H9 (cell line): ENCODE data around the gene ZNF200. TPM values are rescaled to one million over a fixed set of nuclear protein-coding genes. Genes with fewer than 3 reads are reported as not detected.

Experiments used
- DNase-seq: peaks from one replicate; pipeline ENCODE4 v3.0.0-alpha.2; 2017
- H2AFZ ChIP-seq: one replicate; pipeline ENCODE4 v1.6.1; 2013; ENCODE audit warnings: mild to moderate bottlenecking, low read length, control low read depth, moderate library complexity
- H2AK5ac ChIP-seq: 2 replicates; pipeline ENCODE4 v1.6.1; 2013; ENCODE audit warnings: low read length, control low read depth, mixed read lengths; ENCODE audit not compliant: insufficient read length
- H2BK120ac ChIP-seq: one replicate; pipeline ENCODE4 v1.6.1; 2013; ENCODE audit warnings: low read depth, mild to moderate bottlenecking, low read length, control low read depth, inconsistent platforms; ENCODE audit not compliant: poor library complexity, severe bottlenecking
- H2BK12ac ChIP-seq: 2 replicates; pipeline ENCODE4 v1.6.1; 2013; ENCODE audit warnings: low read length, control low read depth, mixed read lengths, low read depth; ENCODE audit not compliant: insufficient read length
- H2BK15ac ChIP-seq: 2 replicates; pipeline ENCODE4 v1.6.1; 2013; ENCODE audit warnings: low read depth, low read length, control low read depth
- H2BK20ac ChIP-seq: one replicate; pipeline ENCODE4 v1.6.1; 2013; ENCODE audit warnings: low read depth, mild to moderate bottlenecking, low read length, control low read depth, inconsistent platforms; ENCODE audit not compliant: poor library complexity, severe bottlenecking
- H2BK5ac ChIP-seq: 2 replicates; pipeline ENCODE4 v1.6.1; 2013; ENCODE audit warnings: low read length, control low read depth, mixed read lengths; ENCODE audit not compliant: insufficient read length
- H3K14ac ChIP-seq: 2 replicates; pipeline ENCODE4 v1.6.1; 2013; ENCODE audit warnings: low read length, control low read depth; ENCODE audit not compliant: insufficient read depth
- H3K18ac ChIP-seq: 2 replicates; pipeline ENCODE4 v1.6.1; 2013; ENCODE audit warnings: low read depth, mild to moderate bottlenecking, mixed read lengths, low read length, control low read depth; ENCODE audit not compliant: insufficient read length
- H3K23ac ChIP-seq: 2 replicates; pipeline ENCODE4 v1.6.1; 2013; ENCODE audit warnings: low read length, control low read depth, mixed read lengths, low read depth; ENCODE audit not compliant: insufficient read length
- H3K23me2 ChIP-seq: 2 replicates; pipeline ENCODE4 v1.6.1; 2013; ENCODE audit warnings: low read depth, mild to moderate bottlenecking, mixed read lengths, low read length, control low read depth; ENCODE audit not compliant: insufficient read length, poor library complexity, severe bottlenecking
- H3K27ac ChIP-seq: 2 replicates; pipeline ENCODE4 v1.5.1; 2013; ENCODE audit warnings: low read length, control low read depth, mixed read lengths, low read depth; ENCODE audit not compliant: insufficient read length
- H3K27me3 ChIP-seq: 2 replicates; pipeline ENCODE4 v1.6.1; 2013; ENCODE audit warnings: low read length, control low read depth, inconsistent platforms; ENCODE audit not compliant: insufficient read depth
- H3K4ac ChIP-seq: 2 replicates; pipeline ENCODE4 v1.6.1; 2013; ENCODE audit warnings: low read depth, mild to moderate bottlenecking, control low read depth, inconsistent platforms, low read length, moderate library complexity
- H3K4me1 ChIP-seq: 2 replicates; pipeline ENCODE4 v1.6.1; 2013; ENCODE audit warnings: low read length, control low read depth, inconsistent platforms; ENCODE audit not compliant: insufficient read depth
- H3K4me2 ChIP-seq: 2 replicates; pipeline ENCODE4 v1.6.1; 2013; ENCODE audit warnings: low read length, control low read depth, mixed read lengths; ENCODE audit not compliant: insufficient read length, insufficient read depth
- H3K56ac ChIP-seq: 2 replicates; pipeline ENCODE4 v1.6.1; 2013; ENCODE audit warnings: low read depth, mild to moderate bottlenecking, mixed read lengths, low read length, control low read depth; ENCODE audit not compliant: insufficient read length
- H3K79me1 ChIP-seq: 2 replicates; pipeline ENCODE4 v1.6.1; 2013; ENCODE audit warnings: low read depth, mild to moderate bottlenecking, moderate library complexity, low read length, control low read depth, inconsistent platforms; ENCODE audit not compliant: insufficient read depth, poor library complexity, severe bottlenecking
- H3K79me2 ChIP-seq: 2 replicates; pipeline ENCODE4 v1.6.1; 2013; ENCODE audit warnings: low read length, control low read depth, inconsistent platforms; ENCODE audit not compliant: insufficient read depth
- H3K9ac ChIP-seq: 2 replicates; pipeline ENCODE4 v1.6.1; 2013; ENCODE audit warnings: low read length, control low read depth, mixed read lengths; ENCODE audit not compliant: insufficient read length; ENCODE audit errors: extremely low read depth
- H3K9me3 ChIP-seq: one replicate; pipeline ENCODE4 v1.6.1; 2013; ENCODE audit warnings: low read depth, low read length, inconsistent platforms; ENCODE audit not compliant: control insufficient read depth
- H3T11ph ChIP-seq: one replicate; pipeline ENCODE4 v1.6.1; 2013; ENCODE audit warnings: mild to moderate bottlenecking, low read length, control low read depth, inconsistent platforms
- H4K20me1 ChIP-seq: one replicate; pipeline ENCODE4 v1.6.1; 2013; ENCODE audit not compliant: control insufficient read depth, insufficient read length, insufficient read depth
- H4K5ac ChIP-seq: 2 replicates; pipeline ENCODE4 v1.6.1; 2013; ENCODE audit warnings: low read depth, mild to moderate bottlenecking, mixed read lengths, low read length, control low read depth; ENCODE audit not compliant: insufficient read length
- H4K8ac ChIP-seq: replicated peaks from 2 replicates; pipeline ENCODE4 v1.6.1; 2013; ENCODE audit warnings: low read length, control low read depth, mixed read lengths, low read depth; ENCODE audit not compliant: insufficient read length
- H4K91ac ChIP-seq: 2 replicates; pipeline ENCODE4 v1.6.1; 2013; ENCODE audit warnings: low read depth, mild to moderate bottlenecking, moderate library complexity, mixed read lengths, low read length, control low read depth; ENCODE audit not compliant: insufficient read length
- H3K27ac Mint-ChIP-seq, 3 experiments: 2 replicates in 2 of 3; 3 replicates in 1 of 3; pipeline ENCODE4 v1.8.0; 2020 to 2021; ENCODE audit warnings: mixed read lengths in 3 of 3, mild to moderate bottlenecking in 1 of 3, moderate library complexity in 1 of 3
- H3K27me3 Mint-ChIP-seq: 2 replicates; pipeline ENCODE4 v1.8.0; 2021; ENCODE audit warnings: low read depth, mild to moderate bottlenecking, moderate library complexity, mixed read lengths
- H3K36me3 Mint-ChIP-seq, 3 experiments: 2 replicates in 2 of 3; 3 replicates in 1 of 3; pipeline ENCODE4 v1.8.0; 2020 to 2021; ENCODE audit warnings: low read depth in 3 of 3, mixed read lengths in 3 of 3; ENCODE audit not compliant: insufficient read depth in 1 of 3
- H3K4me1 Mint-ChIP-seq, 2 experiments: 2 replicates each; pipeline ENCODE4 v1.8.0; 2020; ENCODE audit warnings: mixed read lengths in 2 of 2
- H3K4me3 Mint-ChIP-seq, 2 experiments: 2 replicates in 1 of 2; 3 replicates in 1 of 2; pipeline ENCODE4 v1.8.0; 2020 to 2021; ENCODE audit warnings: mild to moderate bottlenecking in 2 of 2, mixed read lengths in 2 of 2, moderate library complexity in 1 of 2
- H3K9me3 Mint-ChIP-seq, 2 experiments: 2 replicates in 1 of 2; 3 replicates in 1 of 2; pipeline ENCODE4 v1.8.0; 2020; ENCODE audit warnings: mild to moderate bottlenecking in 2 of 2, mixed read lengths in 2 of 2, moderate library complexity in 1 of 2
- CTCF ChIP-seq: fragments of 200-600 bp; sonication (generic); conservative IDR thresholded peaks from 3 replicates; pipeline ENCODE4 v1.8.0; 2021; ENCODE audit warnings: antibody characterized with exemption, mild to moderate bottlenecking
- WGBS: extraction: QIAGEN DNeasy Blood & Tissue Kit; methylation state at CpG from one replicate; pipeline ENCODE4 v1.1.7; 2013; ENCODE audit warnings: missing lambda C conversion rate, low lambda C conversion rate, mixed read lengths; ENCODE audit not compliant: insufficient read length; ENCODE audit errors: extremely low coverage; 5-methylcytosine and 5-hydroxymethylcytosine counted together
- total RNA-seq: library from RNA; stranded (reverse); gene quantifications from 2 replicates; pipeline ENCODE4 v1.2.1, GENCODE V29; 2021

The ZNF200 gene
- total RNA-seq, 1 experiment from 2014 or later, result 14.9 TPM

GRCh38 chr16:3179651-3180050 is 55.3 kb downstream of the ZNF200 start:
- Histone ChIP-seq H3K56ac (no peak overlapping the region), H4K91ac (no peak overlapping the region), H3K27ac (no peak overlapping the region), H3T11ph (no peak overlapping the region), H4K8ac (no peak overlapping the region), H2BK15ac (no peak overlapping the region), H3K4me2 (no peak overlapping the region), H3K23ac (no peak overlapping the region), H3K27me3 (no peaks in the 10 kb centered on the region; the same call in 1 of the 2 replicates), H3K23me2 (peaks cover 20% of the 10 kb centered on the region), H3K14ac (no peak overlapping the region), H2BK12ac (no peak overlapping the region), H2AFZ (no peak overlapping the region), H3K9ac (no peak overlapping the region), H2BK120ac (no peak overlapping the region), H2AK5ac (no peak overlapping the region), H4K5ac (no peak overlapping the region), H3K18ac (no peak overlapping the region), H3K4me1 (no peaks in the 10 kb centered on the region), H4K20me1 (no peaks in the 10 kb centered on the region), H3K9me3 (no peaks in the 10 kb centered on the region), H3K79me1 (no peaks in the 10 kb centered on the region), H2BK20ac (no peak overlapping the region), H3K4ac (no peak overlapping the region), H3K79me2 (no peaks in the 10 kb centered on the region), H2BK5ac (no peak overlapping the region)
- DNase-seq, result no peak
- Mint-ChIP-seq H3K4me1 (peaks cover 15 to 19% of the 10 kb centered on the region in 2 experiments), H3K27ac (no peak overlapping the region), H3K9me3 (peaks cover 6 to 7% of the 10 kb centered on the region in 2 experiments; a peak in 4 of 5 replicates), H3K36me3 (peaks cover 0 to 2% (median 0%) of the 10 kb centered on the region in 3 experiments; a peak in 2 of 7 replicates), H3K27me3 (peaks cover 78% of the 10 kb centered on the region), H3K4me3 (peak overlapping the region in 1 of 2 experiments; percentile 88; a peak in 2 of 5 replicates)
- no peak for TF ChIP-seq CTCF
- no CpG with 5 or more reads among the region's 8 CpGs for WGBS
